Activated CD4-positive, alpha-beta memory T cell treated with anti-CD3 and anti-CD28 coated beads, Interleukin-2, amount 10 ng/mL, durations not matched to agents 7 days and 5 days (primary cell): Measurements from ENCODE around the gene SEC24A. TPM values are rescaled to one million over a fixed set of nuclear protein-coding genes. Genes with fewer than 3 reads are reported as not detected.

ENCODE experiments used
- CTCF ChIA-PET: fragments of 350-600 bp; sonication (Branson Sonifier 250); formaldehyde crosslinking; loops from one replicate; lab custom pipeline; 2021; ENCODE audit warnings: antibody characterized with exemption, inconsistent platforms; lab: Charles Lee
- POLR2A ChIA-PET: fragments of 350-600 bp; sonication (Branson Sonifier 250); formaldehyde crosslinking; loops from one replicate; lab custom pipeline; 2021; ENCODE audit warnings: antibody characterized with exemption; lab: Charles Lee
- DNase-seq: peaks from one replicate; pipeline ENCODE4 v3.0.0-alpha.2; 2020
- H3K27ac Mint-ChIP-seq: one replicate; pipeline ENCODE4 v1.8.0; 2021; ENCODE audit warnings: mild to moderate bottlenecking, mixed read lengths
- H3K27me3 Mint-ChIP-seq: one replicate; pipeline ENCODE4 v1.8.0; 2021; ENCODE audit warnings: mixed read lengths
- H3K36me3 Mint-ChIP-seq: one replicate; pipeline ENCODE4 v1.8.0; 2021; ENCODE audit warnings: low read depth, mixed read lengths
- H3K4me1 Mint-ChIP-seq: one replicate; pipeline ENCODE4 v1.8.0; 2021; ENCODE audit warnings: mixed read lengths
- H3K4me3 Mint-ChIP-seq: one replicate; pipeline ENCODE4 v1.8.0; 2021; ENCODE audit warnings: mild to moderate bottlenecking, mixed read lengths
- H3K9me3 Mint-ChIP-seq: one replicate; pipeline ENCODE4 v1.8.0; 2021; ENCODE audit warnings: mixed read lengths
- total RNA-seq, 2 experiments: library from RNA; stranded (reverse); gene quantifications; one replicate each; pipeline ENCODE4 v1.2.3, GENCODE V29; 2021

SEC24A gene
- total RNA-seq, 2 experiments from 2014 or later, result 29.3 to 29.6 TPM

GRCh38 chr5:134732819-134733218 lies 84.2 kb downstream of the SEC24A start:
- no peak for DNase-seq
- H3K4me3 Mint-ChIP-seq, result no peak overlapping the region
- ChIA-PET CTCF (no interaction called here), POLR2A (interaction anchor here (1.6 kb wide), 1 partner anchor 206 kb away, joined by 3 read pairs; no protein-coding TSS in a partner anchor)
- H3K9me3 Mint-ChIP-seq, result no peaks in the 10 kb centered on the region
- peaks cover 6% of the 10 kb centered on the region for H3K4me1 Mint-ChIP-seq
- H3K27ac Mint-ChIP-seq, result no peak overlapping the region
- H3K36me3 Mint-ChIP-seq, result no peaks in the 10 kb centered on the region
- H3K27me3 Mint-ChIP-seq, result no peaks in the 10 kb centered on the region

- no peaks in the 10 kb centered on the region for H3K27me3 Mint-ChIP-seq
- CTCF ChIA-PET, result interaction anchor here (1.1 to 3.3 kb wide), 4 partner anchors 21 to 170 kb away, joined by 4 to 13 read pairs (median 4); partner anchors contain the start of genes DDX46 and PCBD2
- no peaks in the 10 kb centered on the region for H3K9me3 Mint-ChIP-seq
- H3K27ac Mint-ChIP-seq, result no peak overlapping the region
- POLR2A ChIA-PET, result interaction anchor here (0.7 to 8.3 kb wide), 4 partner anchors 10 to 170 kb away, joined by 3 to 104 read pairs (median 4); partner anchors contain the start of genes C5orf24, DDX46 and PCBD2
- peaks cover 7% of the 10 kb centered on the region for H3K36me3 Mint-ChIP-seq
- H3K4me1 Mint-ChIP-seq, result peaks cover 23% of the 10 kb centered on the region
- DNase-seq, result no peak
- H3K4me3 Mint-ChIP-seq, result no peak overlapping the region
Measured at GRCh38 chr5:134735243-134735642, 86.7 kb downstream of the SEC24A start.

- CTCF ChIA-PET, result interaction anchor here (1.1 to 3.3 kb wide), 5 partner anchors 20 to 169 kb away, joined by 3 to 13 read pairs (median 4); partner anchors contain the start of genes DDX46 and PCBD2
- POLR2A ChIA-PET, result interaction anchor here (0.7 to 8.3 kb wide), 6 partner anchors 11 to 560 kb away, joined by 3 to 104 read pairs (median 4); partner anchors contain the start of genes C5orf24, DDX46, PCBD2 and SKP1
- no peak overlapping the region for H3K4me3 Mint-ChIP-seq
- H3K27ac Mint-ChIP-seq, result no peak overlapping the region
- H3K27me3 Mint-ChIP-seq, result no peaks in the 10 kb centered on the region
- DNase-seq, result no peak
- H3K4me1 Mint-ChIP-seq, result peaks cover 32% of the 10 kb centered on the region
- peaks cover 11% of the 10 kb centered on the region for H3K36me3 Mint-ChIP-seq
- no peaks in the 10 kb centered on the region for H3K9me3 Mint-ChIP-seq
Measured at GRCh38 chr5:134736173-134736812, 87.7 kb downstream of the SEC24A start.

- CTCF ChIA-PET, result interaction anchor here (0.5 to 4.1 kb wide), 23 partner anchors 11 to 513 kb away, joined by 3 to 80 read pairs (median 4); partner anchors contain the start of genes C5orf24, DDX46, PCBD2 and PPP2CA
- peak within 1 kb of the TSS; percentile 92 for H3K4me3 Mint-ChIP-seq
- H3K4me1 Mint-ChIP-seq, result peaks cover 34% of the 10 kb centered on the region
- peak within 1 kb of the TSS; percentile 84 for H3K27ac Mint-ChIP-seq
- no peaks in the 10 kb centered on the region for H3K27me3 Mint-ChIP-seq
- H3K9me3 Mint-ChIP-seq, result no peaks in the 10 kb centered on the region
- POLR2A ChIA-PET, result interaction anchor here (0.6 to 8.3 kb wide), 26 partner anchors 9 to 561 kb away, joined by 3 to 104 read pairs (median 3); partner anchors contain the start of genes C5orf24, DDX46, PCBD2 and PPP2CA
- peak; percentile 98 for DNase-seq
- H3K36me3 Mint-ChIP-seq, result peaks cover 11% of the 10 kb centered on the region
Measured at GRCh38 chr5:134738133-134738962, 89.8 kb downstream of the SEC24A start, which contains the start of gene CAMLG. CAMLG (plus strand) TSS chr5:134738548; CDS start chr5:134738621, 73 bp downstream.

GRCh38 chr5:134738963-134739661 lies 90.5 kb downstream of the SEC24A start:
- Mint-ChIP-seq H3K4me1 (peaks cover 34% of the 10 kb centered on the region), H3K9me3 (no peaks in the 10 kb centered on the region), H3K27ac (peak overlapping the region; percentile 84), H3K4me3 (peak overlapping the region; percentile 92), H3K36me3 (peaks cover 11% of the 10 kb centered on the region), H3K27me3 (no peaks in the 10 kb centered on the region)
- ChIA-PET CTCF (interaction anchor here (0.5 to 4.1 kb wide), 26 partner anchors 9 to 563 kb away, joined by 3 to 80 read pairs (median 4); partner anchors contain the start of genes C5orf24, DDX46, PCBD2 and PPP2CA), POLR2A (interaction anchor here (0.7 to 8.3 kb wide), 23 partner anchors 9 to 562 kb away, joined by 3 to 104 read pairs (median 4); partner anchors contain the start of genes C5orf24, DDX46, PCBD2 and PPP2CA)
- DNase-seq, result peak; percentile 37

GRCh38 chr5:134741052-134741451 lies 92.5 kb downstream of the SEC24A start:
- ChIA-PET POLR2A (interaction anchor here (1.6 to 8.3 kb wide), 4 partner anchors 8 to 164 kb away, joined by 4 to 104 read pairs (median 6); partner anchors contain the start of genes C5orf24, DDX46 and PCBD2), CTCF (interaction anchor here (3.4 to 4.1 kb wide), 3 partner anchors 16 to 164 kb away, joined by 26 to 80 read pairs (median 28); partner anchors contain the start of genes DDX46 and PCBD2)
- H3K4me1 Mint-ChIP-seq, result peaks cover 34% of the 10 kb centered on the region
- no peaks in the 10 kb centered on the region for H3K9me3 Mint-ChIP-seq
- H3K36me3 Mint-ChIP-seq, result peaks cover 11% of the 10 kb centered on the region
- H3K27ac Mint-ChIP-seq, result no peak overlapping the region
- H3K27me3 Mint-ChIP-seq, result no peaks in the 10 kb centered on the region
- H3K4me3 Mint-ChIP-seq, result no peak overlapping the region
- DNase-seq, result no peak

- peaks cover 34% of the 10 kb centered on the region for H3K4me1 Mint-ChIP-seq
- H3K4me3 Mint-ChIP-seq, result no peak overlapping the region
- no peak overlapping the region for H3K27ac Mint-ChIP-seq
- H3K36me3 Mint-ChIP-seq, result peaks cover 11% of the 10 kb centered on the region
- ChIA-PET CTCF (interaction anchor here (0.8 kb wide), 1 partner anchor 16 kb away, joined by 4 read pairs; no protein-coding TSS in a partner anchor), POLR2A (interaction anchor here (0.7 to 8.3 kb wide), 3 partner anchors 15 to 163 kb away, joined by 3 to 104 read pairs (median 3); partner anchors contain the start of genes DDX46 and PCBD2)
- no peak for DNase-seq
- no peaks in the 10 kb centered on the region for H3K27me3 Mint-ChIP-seq
- no peaks in the 10 kb centered on the region for H3K9me3 Mint-ChIP-seq
Measured at GRCh38 chr5:134742134-134742533, 93.5 kb downstream of the SEC24A start.

- peaks cover 3% of the 10 kb centered on the region for H3K4me1 Mint-ChIP-seq
- no peak overlapping the region for H3K4me3 Mint-ChIP-seq
- CTCF ChIA-PET, result interaction anchor here (0.7 to 3.9 kb wide), 4 partner anchors 8 to 101 kb away, joined by 3 to 17 read pairs (median 4); partner anchors contain the start of genes CAMLG, DDX46 and SEC24A
- H3K9me3 Mint-ChIP-seq, result no peaks in the 10 kb centered on the region
- POLR2A ChIA-PET, result interaction anchor here (1.3 kb wide), 1 partner anchor 9 kb away, joined by 4 read pairs; no protein-coding TSS in a partner anchor
- no peak overlapping the region for H3K27ac Mint-ChIP-seq
- no peak for DNase-seq
- H3K36me3 Mint-ChIP-seq, result peaks cover 7% of the 10 kb centered on the region
- H3K27me3 Mint-ChIP-seq, result no peaks in the 10 kb centered on the region
Measured at GRCh38 chr5:134749415-134749814, 100.8 kb downstream of the SEC24A start.

- H3K4me3 Mint-ChIP-seq, result peak overlapping the region; percentile 95
- no peaks in the 10 kb centered on the region for H3K9me3 Mint-ChIP-seq
- H3K27ac Mint-ChIP-seq, result peak overlapping the region; percentile 88
- no peaks in the 10 kb centered on the region for H3K36me3 Mint-ChIP-seq
- peaks cover 36% of the 10 kb centered on the region for H3K4me1 Mint-ChIP-seq
- H3K27me3 Mint-ChIP-seq, result no peaks in the 10 kb centered on the region
- POLR2A ChIA-PET, result interaction anchor here (0.9 to 5.3 kb wide), 17 partner anchors 13 to 581 kb away, joined by 3 to 104 read pairs (median 6); partner anchors contain the start of genes C5orf24, CAMLG, PCBD2 and PPP2CA
- DNase-seq, result no peak
- CTCF ChIA-PET, result interaction anchor here (0.6 to 6.7 kb wide), 15 partner anchors 10 to 346 kb away, joined by 3 to 80 read pairs (median 5); partner anchors contain the start of genes C5orf24, CAMLG, CDKN2AIPNL and PCBD2
Measured at GRCh38 chr5:134758176-134758503, 109.6 kb downstream of the SEC24A start.

GRCh38 chr5:134758504-134759341 lies 110.1 kb downstream of the SEC24A start, which contains the start of gene DDX46:
DDX46 (plus strand) TSS chr5:134758779; CDS start chr5:134758939, 160 bp downstream.
- Mint-ChIP-seq H3K4me3 (peak within 1 kb of the TSS; percentile 95), H3K27me3 (no peaks in the 10 kb centered on the region), H3K27ac (peak within 1 kb of the TSS; percentile 88), H3K4me1 (peaks cover 38% of the 10 kb centered on the region), H3K36me3 (peaks cover under 1% of the 10 kb centered on the region), H3K9me3 (no peaks in the 10 kb centered on the region)
- ChIA-PET POLR2A (interaction anchor here (0.9 to 5.3 kb wide), 18 partner anchors 14 to 582 kb away, joined by 3 to 104 read pairs (median 6); partner anchors contain the start of genes C5orf24, CAMLG, PCBD2 and PPP2CA), CTCF (interaction anchor here (0.6 to 6.7 kb wide), 16 partner anchors 11 to 347 kb away, joined by 3 to 80 read pairs (median 5); partner anchors contain the start of genes C5orf24, CAMLG, CDKN2AIPNL and PCBD2)
- DNase-seq, result peak; percentile 95
